HepG2 (cell line): ENCODE results near the gene CTNND2. TPM values are rescaled to one million over a fixed set of nuclear protein-coding genes. Genes with fewer than 3 reads are reported as not detected.

ENCODE experiments used
- ATAC-seq: fragments of 200-7000 bp; cut with Tn5 transposase; 3 replicates; pipeline ENCODE4 v1.9.1; 2020; ENCODE audit warnings: mild to moderate bottlenecking, moderate library complexity
- BruUV-seq: library from RNA; stranded (reverse); fragments of 400-500 nt; replicated peaks from 2 replicates; lab custom pipeline; 2021; lab: Mats Ljungman, UMichigan
- CTCF ChIA-PET: fragments of 300-600 bp; formaldehyde crosslinking; extraction: SDS; loops from one replicate; lab custom pipeline; 2021; ENCODE audit warnings: low total read pairs, inconsistent platforms, low intra/inter-chr PET ratio; lab: Yijun Ruan, JAX
- POLR2A ChIA-PET: fragments of 350-600 bp; sonication (Branson Sonifier 250); formaldehyde crosslinking; loops from one replicate; lab custom pipeline; 2020; ENCODE audit warnings: antibody characterized with exemption, inconsistent platforms; lab: Yijun Ruan, JAX
- DNase-seq: peaks from one replicate; pipeline ENCODE4 v3.0.0-alpha.2; 2015; ENCODE audit warnings: low spot score
- FAIRE-seq: peaks from 3 replicates; lab custom pipeline; 2011; peaks lifted over from hg19 to GRCh38; lab: Jason Lieb, UNC
- H2AFZ ChIP-seq: one replicate; pipeline ENCODE4 v1.6.1; 2011; ENCODE audit warnings: low read length, inconsistent platforms
- H3K27ac ChIP-seq: fragments of 300-600 bp; 3 replicates; pipeline ENCODE4 v1.8.0; 2011; ENCODE audit warnings: mixed run types, mild to moderate bottlenecking, mixed read lengths, low read length, inconsistent platforms; ENCODE audit not compliant: insufficient read depth; ENCODE audit errors: extremely low read length
- H3K27me3 ChIP-seq, 2 experiments: fragments of 200-600 bp in 1 of 2; 2 replicates in 1 of 2; 3 replicates in 1 of 2; pipeline versions ENCODE4 v1.6.0 to v1.8.0; 2011; ENCODE audit warnings: low read length in 2 of 2, mild to moderate bottlenecking in 2 of 2, moderate library complexity in 2 of 2, inconsistent platforms in 1 of 2; ENCODE audit not compliant: insufficient read depth in 2 of 2, control insufficient read depth in 1 of 2
- H3K36me3 ChIP-seq, 2 experiments: fragments of 200-600 bp in 1 of 2; replicated peaks in 1 of 2; 2 replicates in 1 of 2; 3 replicates in 1 of 2; pipeline versions ENCODE4 v1.5.1 to v1.8.0; 2011; ENCODE audit warnings: low read length in 2 of 2, inconsistent platforms in 1 of 2; ENCODE audit not compliant: insufficient read depth in 2 of 2, control insufficient read depth in 1 of 2
- H3K4me1 ChIP-seq: 2 replicates; pipeline ENCODE4 v1.5.1; 2012; ENCODE audit warnings: low read length, inconsistent platforms; ENCODE audit not compliant: insufficient read depth
- H3K4me2 ChIP-seq: 2 replicates; pipeline ENCODE4 v1.6.0; 2011; ENCODE audit warnings: low read depth, low read length, inconsistent platforms
- H3K4me3 ChIP-seq, 3 experiments: fragments of 200-600 bp in 1 of 3; sonication (generic), shearing (Covaris generic) in 1 of 3; replicated peaks in 1 of 3; 2 replicates each; pipeline ENCODE4 v1.5.1; 2011 to 2016; ENCODE audit warnings: low read length in 3 of 3, inconsistent platforms in 2 of 3, low read depth in 2 of 3, mild to moderate bottlenecking in 2 of 3, control low read depth in 1 of 3, mixed read lengths in 1 of 3; ENCODE audit not compliant: insufficient read depth in 1 of 3
- H3K79me2 ChIP-seq: one replicate; pipeline ENCODE4 v1.6.1; 2011; ENCODE audit warnings: low read length, inconsistent platforms; ENCODE audit not compliant: insufficient read depth
- H3K9ac ChIP-seq: 2 replicates; pipeline ENCODE4 v1.6.0; 2011; ENCODE audit warnings: mild to moderate bottlenecking, low read depth, low read length, inconsistent platforms; ENCODE audit not compliant: insufficient read depth
- H3K9me3 ChIP-seq: 2 replicates; pipeline ENCODE4 v1.5.1; 2012; ENCODE audit warnings: mild to moderate bottlenecking, low read length
- H4K20me1 ChIP-seq: 2 replicates; pipeline ENCODE4 v1.6.0; 2011; ENCODE audit warnings: inconsistent platforms, mild to moderate bottlenecking, low read length, moderate library complexity; ENCODE audit not compliant: insufficient read depth
- ATF7 ChIP-seq, 2 experiments: fragments of 450-650 bp in 1 of 2; sonication (generic) in 1 of 2; formaldehyde crosslinking in 1 of 2; IDR thresholded peaks; 2 replicates each; pipeline versions ENCODE4 v1.4.0 to v1.6.1; 2016 to 2020; ENCODE audit warnings: antibody characterized with exemption in 1 of 2, mild to moderate bottlenecking in 1 of 2, missing genetic modification reagents in 1 of 2
- CREB1 ChIP-seq, 2 experiments: fragments of 450-650 bp in 1 of 2; IDR thresholded peaks; 2 replicates each; pipeline ENCODE4 v1.6.1; 2016 to 2017; ENCODE audit warnings: control low read depth in 1 of 2, mild to moderate bottlenecking in 1 of 2, missing compliant biosample characterization in 1 of 2, missing genetic modification characterization in 1 of 2
- CREM ChIP-seq, 2 experiments: sonication (generic) in 1 of 2; formaldehyde crosslinking in 1 of 2; IDR thresholded peaks; 2 replicates each; pipeline versions ENCODE4 v1.4.0 to v1.6.1; 2016 to 2020; ENCODE audit warnings: antibody characterized with exemption in 1 of 2, mild to moderate bottlenecking in 1 of 2, missing genetic modification reagents in 1 of 2
- EP300 ChIP-seq, 3 experiments: sonication (generic) in 1 of 3; formaldehyde crosslinking in 1 of 3; IDR thresholded peaks; 2 replicates each; pipeline versions ENCODE4 v1.5.1 to v1.6.1; 2011 to 2020; ENCODE audit warnings: low read depth in 2 of 3, low read length in 2 of 3, borderline replicate concordance in 1 of 3, improper control_type of control experiment in 1 of 3, mild to moderate bottlenecking in 1 of 3, missing genetic modification reagents in 1 of 3, moderate library complexity in 1 of 3
- KDM5B ChIP-seq: sonication (generic); formaldehyde crosslinking; IDR thresholded peaks from 2 replicates; pipeline ENCODE4 v1.4.0; 2020; ENCODE audit warnings: missing genetic modification reagents, mild to moderate bottlenecking, borderline replicate concordance
- KLF11 ChIP-seq: IDR thresholded peaks from 2 replicates; pipeline ENCODE4 v1.6.1; 2016; ENCODE audit warnings: missing compliant biosample characterization
- KLF9 ChIP-seq: IDR thresholded peaks from 2 replicates; pipeline ENCODE4 v1.6.1; 2016; ENCODE audit warnings: low read depth
- MTF1 ChIP-seq: sonication (generic); formaldehyde crosslinking; IDR thresholded peaks from 2 replicates; pipeline ENCODE4 v1.5.0; 2020; ENCODE audit warnings: missing genetic modification reagents
- RARA ChIP-seq: IDR thresholded peaks from 2 replicates; pipeline ENCODE4 v1.6.1; 2016; ENCODE audit warnings: missing genetic modification reagents, missing compliant biosample characterization
- SRY ChIP-seq: sonication (generic); formaldehyde crosslinking; IDR thresholded peaks from 2 replicates; pipeline ENCODE4 v1.8.0; 2022; ENCODE audit warnings: mild to moderate bottlenecking, missing genetic modification reagents
- ZNF30 ChIP-seq: sonication (generic); formaldehyde crosslinking; IDR thresholded peaks from 2 replicates; pipeline ENCODE4 v1.5.0; 2020; ENCODE audit warnings: mild to moderate bottlenecking, missing genetic modification reagents
- ZNF496 ChIP-seq: sonication (generic); formaldehyde crosslinking; IDR thresholded peaks from 2 replicates; pipeline ENCODE4 v1.8.1; 2023; ENCODE audit warnings: mild to moderate bottlenecking, moderate library complexity, missing genetic modification reagents; ENCODE audit not compliant: insufficient replicate concordance
- ZNF777 ChIP-seq: sonication (generic); formaldehyde crosslinking; IDR thresholded peaks from 2 replicates; pipeline ENCODE4 v1.4.0; 2020; ENCODE audit warnings: missing genetic modification reagents
- ZSCAN12 ChIP-seq: sonication (generic); formaldehyde crosslinking; IDR thresholded peaks from 2 replicates; pipeline ENCODE4 v1.9.0; 2021; ENCODE audit warnings: mild to moderate bottlenecking, missing genetic modification reagents
- WGBS: methylation state at CpG from one replicate; pipeline ENCODE4 v1.1.6; 2017; ENCODE audit warnings: low lambda C conversion rate; 5-methylcytosine and 5-hydroxymethylcytosine counted together
- in situ Hi-C: cut with HindIII; loops from 2 replicates; pipeline ENCODE4 v1.10.0; 2017; ENCODE audit warnings: low pct_unique_long_range_greater_than_20kb; ENCODE audit not compliant: extremely low pct_ligation_motif_present
- intact Hi-C: fragments of 100-400 bp; cut with micrococcal nuclease; formaldehyde crosslinking; loops from one replicate; pipeline ENCODE4 v1.10.0; 2022; ENCODE audit not compliant: unreplicated experiment
- polyA plus RNA-seq, 8 experiments: library from polyadenylated mRNA; depleted of rRNA in 3 of 8; stranded (reverse) in 7 of 8; unstranded in 1 of 8; fragments of >200 nt; fragmentation: Illumina TruSeq in 4 of 8; extraction: Trizol in 4 of 8; gene quantifications; 2 replicates each; pipeline versions ENCODE4 v1.2.1 to v1.2.3, GENCODE V29; 2011 to 2016; ENCODE audit warnings: low read depth in 4 of 8, missing spikeins in 1 of 8, mixed read lengths in 1 of 8; ENCODE audit not compliant: insufficient read depth in 1 of 8
- total RNA-seq, 5 experiments: library from RNA; depleted of rRNA; stranded (reverse); fragments of >200 nt; fragmentation: Illumina TruSeq; extraction: Trizol; gene quantifications; 2 replicates each; pipeline ENCODE4 v1.2.3, GENCODE V29; 2016; ENCODE audit warnings: low read depth in 1 of 5
- TF ChIP-seq, protein P1 (sequence below): sonication (generic); formaldehyde crosslinking; IDR thresholded peaks from 2 replicates; pipeline ENCODE4 v1.8.1; 2023; ENCODE audit warnings: missing genetic modification reagents, mild to moderate bottlenecking, borderline replicate concordance
- TF ChIP-seq, protein P2 (sequence below): sonication (generic); formaldehyde crosslinking; IDR thresholded peaks from 2 replicates; pipeline ENCODE4 v1.4.0; 2020; ENCODE audit warnings: missing genetic modification reagents, borderline replicate concordance
- TF ChIP-seq, protein P3 (sequence below): sonication (generic); formaldehyde crosslinking; IDR thresholded peaks from 2 replicates; pipeline ENCODE4 v1.8.0; 2022; ENCODE audit warnings: mild to moderate bottlenecking, missing genetic modification reagents, moderate library complexity

The CTNND2 gene
- total and polyA plus RNA-seq, 2 of the 13 experiments (the other 11 are each of a cell fraction or from before 2014, with no cell fraction given): not detected

DNA sequence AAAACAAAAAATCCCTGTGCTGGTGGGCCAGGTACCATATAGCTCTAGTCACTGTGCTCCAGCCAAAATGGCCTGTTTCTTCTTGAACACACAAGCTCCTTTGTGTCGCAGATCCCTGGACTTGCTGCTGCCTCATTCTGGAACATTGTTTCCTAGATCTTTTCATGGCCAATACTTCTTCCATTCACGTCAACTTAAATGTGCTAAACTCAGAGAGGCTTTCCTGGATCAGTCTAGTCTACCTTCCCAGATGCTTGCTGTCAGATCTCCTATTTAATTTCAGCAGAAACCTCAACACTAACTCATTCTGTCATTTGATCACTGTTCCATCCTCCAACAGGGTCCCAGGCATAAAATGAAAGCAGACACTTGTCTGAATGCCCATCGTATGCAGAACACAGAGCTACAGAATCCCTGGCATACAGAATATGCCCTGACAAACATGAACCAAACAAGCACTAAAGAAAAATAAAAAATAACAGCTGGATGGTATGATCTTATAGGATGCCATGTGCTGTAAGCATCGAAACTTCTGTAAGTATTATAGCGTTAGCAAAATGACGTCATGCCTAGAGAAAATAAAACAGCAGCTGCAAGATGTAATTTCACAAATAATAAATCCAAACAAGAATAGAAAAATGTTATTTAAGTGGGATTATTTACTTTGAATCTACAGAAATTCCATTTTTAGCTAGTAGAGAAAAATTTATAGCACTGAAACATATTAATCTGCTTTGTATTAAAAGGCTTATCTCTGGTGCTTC, 739.5 kb downstream of the CTNND2 start:
- TF ChIP-seq ATF7 (IDR thresholded peaks at IDR 0.05) (peak; percentile 87), ATF7 (CRISPR knock-in tag; IDR thresholded peaks at IDR 0.05) (no peak), SRY (CRISPR knock-in tag) (no peak), KLF9 (no peak), ZNF777 (CRISPR knock-in tag) (no peak), RARA (CRISPR knock-in tag) (no peak), KLF11 (CRISPR knock-in tag) (no peak), EP300 (IDR thresholded peaks at IDR 0.05; ENCODE audit: low read depth in 2 of 2, low read length in 2 of 2) (no peak), EP300 (CRISPR knock-in tag; IDR thresholded peaks at IDR 0.05; ENCODE audit: borderline replicate concordance) (no peak), CREB1 (IDR thresholded peaks at IDR 0.05) (peak; percentile 65; the same call in 1 of the 2 replicates), CREB1 (CRISPR knock-in tag; IDR thresholded peaks at IDR 0.05) (no peak), KDM5B (CRISPR knock-in tag) (no peak), ZNF496 (CRISPR knock-in tag) (no peak), ZNF30 (CRISPR knock-in tag) (no peak), CREM (IDR thresholded peaks at IDR 0.05) (no peak), CREM (CRISPR knock-in tag; IDR thresholded peaks at IDR 0.05) (no peak), MTF1 (no peak), ZSCAN12 (CRISPR knock-in tag) (no peak)
- TF ChIP-seq, protein P1, sequence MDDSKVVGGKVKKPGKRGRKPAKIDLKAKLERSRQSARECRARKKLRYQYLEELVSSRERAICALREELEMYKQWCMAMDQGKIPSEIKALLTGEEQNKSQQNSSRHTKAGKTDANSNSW (CRISPR knock-in tag): no peak
- TF ChIP-seq, protein P2, sequence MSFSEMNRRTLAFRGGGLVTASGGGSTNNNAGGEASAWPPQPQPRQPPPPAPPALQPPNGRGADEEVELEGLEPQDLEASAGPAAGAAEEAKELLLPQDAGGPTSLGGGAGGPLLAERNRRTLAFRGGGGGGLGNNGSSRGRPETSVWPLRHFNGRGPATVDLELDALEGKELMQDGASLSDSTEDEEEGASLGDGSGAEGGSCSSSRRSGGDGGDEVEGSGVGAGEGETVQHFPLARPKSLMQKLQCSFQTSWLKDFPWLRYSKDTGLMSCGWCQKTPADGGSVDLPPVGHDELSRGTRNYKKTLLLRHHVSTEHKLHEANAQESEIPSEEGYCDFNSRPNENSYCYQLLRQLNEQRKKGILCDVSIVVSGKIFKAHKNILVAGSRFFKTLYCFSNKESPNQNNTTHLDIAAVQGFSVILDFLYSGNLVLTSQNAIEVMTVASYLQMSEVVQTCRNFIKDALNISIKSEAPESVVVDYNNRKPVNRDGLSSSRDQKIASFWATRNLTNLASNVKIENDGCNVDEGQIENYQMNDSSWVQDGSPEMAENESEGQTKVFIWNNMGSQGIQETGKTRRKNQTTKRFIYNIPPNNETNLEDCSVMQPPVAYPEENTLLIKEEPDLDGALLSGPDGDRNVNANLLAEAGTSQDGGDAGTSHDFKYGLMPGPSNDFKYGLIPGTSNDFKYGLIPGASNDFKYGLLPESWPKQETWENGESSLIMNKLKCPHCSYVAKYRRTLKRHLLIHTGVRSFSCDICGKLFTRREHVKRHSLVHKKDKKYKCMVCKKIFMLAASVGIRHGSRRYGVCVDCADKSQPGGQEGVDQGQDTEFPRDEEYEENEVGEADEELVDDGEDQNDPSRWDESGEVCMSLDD (CRISPR knock-in tag): no peak
- TF ChIP-seq, protein P3, sequence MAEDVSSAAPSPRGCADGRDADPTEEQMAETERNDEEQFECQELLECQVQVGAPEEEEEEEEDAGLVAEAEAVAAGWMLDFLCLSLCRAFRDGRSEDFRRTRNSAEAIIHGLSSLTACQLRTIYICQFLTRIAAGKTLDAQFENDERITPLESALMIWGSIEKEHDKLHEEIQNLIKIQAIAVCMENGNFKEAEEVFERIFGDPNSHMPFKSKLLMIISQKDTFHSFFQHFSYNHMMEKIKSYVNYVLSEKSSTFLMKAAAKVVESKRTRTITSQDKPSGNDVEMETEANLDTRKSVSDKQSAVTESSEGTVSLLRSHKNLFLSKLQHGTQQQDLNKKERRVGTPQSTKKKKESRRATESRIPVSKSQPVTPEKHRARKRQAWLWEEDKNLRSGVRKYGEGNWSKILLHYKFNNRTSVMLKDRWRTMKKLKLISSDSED (CRISPR knock-in tag): no peak
- WGBS: 36% methylated on average over 6 of the region's 6 CpGs
- H3K9ac ChIP-seq: no peak overlapping the region
- CTCF ChIA-PET: no interaction called here
- no peak overlapping the region for H3K4me2 ChIP-seq
- POLR2A ChIA-PET: no interaction called here
- in situ Hi-C loops: no loop called here
- no peak overlapping the region for H3K4me3 ChIP-seq
- H3K9me3 ChIP-seq: no peaks in the 10 kb centered on the region
- H4K20me1 ChIP-seq: no peaks in the 10 kb centered on the region
- H3K36me3 ChIP-seq: no peaks in the 10 kb centered on the region
- intact Hi-C loops: no loop called here
- FAIRE-seq: no peak
- no peaks in the 10 kb centered on the region for H3K79me2 ChIP-seq
- no peak for ATAC-seq
- no peak overlapping the region for H3K27ac ChIP-seq
- no peaks in the 10 kb centered on the region; a peak in 1 of 5 replicates for H3K27me3 ChIP-seq
- no peak for DNase-seq
- no peak overlapping the region for H2AFZ ChIP-seq
- no peaks in the 10 kb centered on the region for H3K4me1 ChIP-seq
- BruUV-seq: no TSS peak
